ENCODE results near the gene SPTA1. TPM values are rescaled to one million over a fixed set of nuclear protein-coding genes. Genes with fewer than 3 reads are reported as not detected.

The SPTA1 gene
- total RNA-seq, 1 donor from 2014 or later: not detected

- Mint-ChIP-seq H3K4me3 (ENCODE audit: unreplicated experiment) (no peak overlapping the region), H3K27me3 (ENCODE audit: unreplicated experiment) (no peaks in the 10 kb centered on the region), H3K27ac (ENCODE audit: unreplicated experiment) (no peak overlapping the region), H3K9me3 (ENCODE audit: unreplicated experiment) (no peaks in the 10 kb centered on the region), H3K36me3 (ENCODE audit: unreplicated experiment) (no peaks in the 10 kb centered on the region), H3K4me1 (ENCODE audit: low read depth, unreplicated experiment) (no peaks in the 10 kb centered on the region)
- DNase-seq: no peak
- TF ChIP-seq CTCF (IDR thresholded peaks at IDR 0.05; ENCODE audit: partially characterized antibody, unreplicated experiment): no peak
These were observed 29.8 kb upstream of the SPTA1 start for GRCh38 chr1:158716335-158716734.

GRCh38 chr1:158714754-158715153 lies 28.2 kb upstream of the SPTA1 start:
- DNase-seq: no peak
- Mint-ChIP-seq H3K27ac (ENCODE audit: unreplicated experiment) (no peak overlapping the region), H3K27me3 (ENCODE audit: unreplicated experiment) (no peaks in the 10 kb centered on the region), H3K4me3 (ENCODE audit: unreplicated experiment) (no peak overlapping the region), H3K9me3 (ENCODE audit: unreplicated experiment) (no peaks in the 10 kb centered on the region), H3K4me1 (ENCODE audit: low read depth, unreplicated experiment) (no peaks in the 10 kb centered on the region), H3K36me3 (ENCODE audit: unreplicated experiment) (no peaks in the 10 kb centered on the region)
- no peak for TF ChIP-seq CTCF (IDR thresholded peaks at IDR 0.05; ENCODE audit: partially characterized antibody, unreplicated experiment)

GRCh38 chr1:158711098-158711497 lies 24.6 kb upstream of the SPTA1 start:
- Mint-ChIP-seq H3K4me1 (ENCODE audit: low read depth, unreplicated experiment) (no peaks in the 10 kb centered on the region), H3K4me3 (ENCODE audit: unreplicated experiment) (no peak overlapping the region), H3K36me3 (ENCODE audit: unreplicated experiment) (no peaks in the 10 kb centered on the region), H3K27me3 (ENCODE audit: unreplicated experiment) (no peaks in the 10 kb centered on the region), H3K9me3 (ENCODE audit: unreplicated experiment) (no peaks in the 10 kb centered on the region), H3K27ac (ENCODE audit: unreplicated experiment) (no peak overlapping the region)
- no peak for TF ChIP-seq CTCF (IDR thresholded peaks at IDR 0.05; ENCODE audit: partially characterized antibody, unreplicated experiment)
- DNase-seq: no peak

- H3K36me3 Mint-ChIP-seq (ENCODE audit: unreplicated experiment): no peaks in the 10 kb centered on the region
- no peak for DNase-seq
- no peaks in the 10 kb centered on the region for H3K4me1 Mint-ChIP-seq (ENCODE audit: low read depth, unreplicated experiment)
- H3K27me3 Mint-ChIP-seq (ENCODE audit: unreplicated experiment): no peaks in the 10 kb centered on the region
- H3K9me3 Mint-ChIP-seq (ENCODE audit: unreplicated experiment): no peaks in the 10 kb centered on the region
- H3K27ac Mint-ChIP-seq (ENCODE audit: unreplicated experiment): no peak overlapping the region
- no peak for TF ChIP-seq CTCF (IDR thresholded peaks at IDR 0.05; ENCODE audit: partially characterized antibody, unreplicated experiment)
- no peak overlapping the region for H3K4me3 Mint-ChIP-seq (ENCODE audit: unreplicated experiment)
These were observed 19.6 kb upstream of the SPTA1 start for GRCh38 chr1:158706096-158706495.

GRCh38 chr1:158700552-158700951 lies 14.0 kb upstream of the SPTA1 start, which contains the start of gene OR6K2:
OR6K2 (minus strand) TSS chr1:158700652; CDS start chr1:158700652, 0 bp downstream.
- no peak for TF ChIP-seq CTCF (IDR thresholded peaks at IDR 0.05; ENCODE audit: partially characterized antibody, unreplicated experiment)

More at GRCh38 chr1:158700552-158700951, 14.0 kb upstream of the SPTA1 start, which contains the start of gene OR6K2:
- Mint-ChIP-seq H3K4me3 (ENCODE audit: unreplicated experiment) (no peak within 1 kb of the TSS), H3K36me3 (ENCODE audit: unreplicated experiment) (no peaks in the 10 kb centered on the region), H3K27ac (ENCODE audit: unreplicated experiment) (no peak within 1 kb of the TSS), H3K4me1 (ENCODE audit: low read depth, unreplicated experiment) (no peaks in the 10 kb centered on the region), H3K9me3 (ENCODE audit: unreplicated experiment) (no peaks in the 10 kb centered on the region), H3K27me3 (ENCODE audit: unreplicated experiment) (no peaks in the 10 kb centered on the region)
- no peak for DNase-seq

Data from glutamatergic neuron (in vitro differentiated cells).